GM21737 (cell line): ENCODE measurements around the gene TTLL11.

Experiments
- ATAC-seq: cut with Tn5 transposase; IDR thresholded peaks from one replicate; pipeline ENCODE4 v1.9.1; 2021; ENCODE audit warnings: mild to moderate bottlenecking, moderate library complexity; ENCODE audit not compliant: unreplicated experiment

Gene TTLL11

GRCh38 chr9:122092611-122093506 is at the start of gene TTLL11:
Gene TTLL11, minus strand, starts transcription at chr9:122093308. Its CDS starts 160 bp downstream, at chr9:122093148.
- peak; percentile 88 for ATAC-seq

- no peak for ATAC-seq
These were observed 48.6 kb upstream of the TTLL11 start for GRCh38 chr9:122141671-122142070.

- ATAC-seq, result no peak
These were observed 47.5 kb upstream of the TTLL11 start for GRCh38 chr9:122140368-122141193.

- ATAC-seq, result no peak
These were observed 45.6 kb upstream of the TTLL11 start for GRCh38 chr9:122138560-122139268.

- no peak for ATAC-seq
These were observed 42.4 kb upstream of the TTLL11 start for GRCh38 chr9:122135529-122135859.

- no peak for ATAC-seq
These were observed 41.9 kb upstream of the TTLL11 start for GRCh38 chr9:122134822-122135528.

- no peak for ATAC-seq
These were observed 41.0 kb upstream of the TTLL11 start for GRCh38 chr9:122133984-122134535.

- no peak for ATAC-seq
These were observed 40.3 kb upstream of the TTLL11 start for GRCh38 chr9:122133263-122133983.

- ATAC-seq, result no peak
These were observed 39.4 kb upstream of the TTLL11 start for GRCh38 chr9:122132539-122132938.

- ATAC-seq, result no peak
These were observed 38.4 kb upstream of the TTLL11 start for GRCh38 chr9:122131401-122132001.

GRCh38 chr9:122130837-122131236 is 37.7 kb upstream of the TTLL11 start:
- no peak for ATAC-seq

GRCh38 chr9:122129969-122130368 is 36.9 kb upstream of the TTLL11 start:
- ATAC-seq, result no peak

- ATAC-seq, result no peak
These were observed 35.8 kb upstream of the TTLL11 start for GRCh38 chr9:122128969-122129343.

- ATAC-seq, result no peak
These were observed 35.2 kb upstream of the TTLL11 start for GRCh38 chr9:122128007-122128968.

GRCh38 chr9:122127396-122127798 is 34.3 kb upstream of the TTLL11 start:
- ATAC-seq, result no peak

GRCh38 chr9:122126331-122127261 is 33.5 kb upstream of the TTLL11 start:
- ATAC-seq, result no peak
